Activated CD8-positive, alpha-beta memory T cell treated with anti-CD3 and anti-CD28 coated beads for 24 hours (primary cell): ENCODE measurements around the gene NECAB2.

Experiments
- DNase-seq: peaks from one replicate; pipeline ENCODE4 v3.0.0-alpha.2; 2020

The NECAB2 gene

GRCh38 chr16:84047626-84048025 is 79.6 kb downstream of the NECAB2 start:
- DNase-seq, result no peak

DNA sequence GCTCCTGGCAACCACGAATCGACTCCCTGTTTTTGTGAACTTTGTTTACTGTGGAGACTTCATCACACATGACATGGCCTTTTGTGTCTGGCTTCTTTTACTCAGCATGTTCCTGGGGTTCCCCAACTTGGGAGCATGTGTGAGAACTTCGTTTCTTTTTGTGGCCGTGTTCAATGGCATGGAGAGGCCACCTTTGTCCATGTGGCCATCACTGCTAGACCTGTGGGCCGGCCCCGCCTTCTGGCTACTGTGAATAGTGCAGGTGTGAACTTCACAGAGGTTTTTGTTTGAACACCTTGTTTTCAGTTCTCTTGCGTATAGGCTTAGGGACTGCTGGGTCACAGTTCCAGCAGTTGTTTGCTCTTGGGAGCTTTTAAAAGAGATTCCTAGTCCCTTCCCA is 80.2 kb downstream of the NECAB2 start:
- no peak for DNase-seq

DNA sequence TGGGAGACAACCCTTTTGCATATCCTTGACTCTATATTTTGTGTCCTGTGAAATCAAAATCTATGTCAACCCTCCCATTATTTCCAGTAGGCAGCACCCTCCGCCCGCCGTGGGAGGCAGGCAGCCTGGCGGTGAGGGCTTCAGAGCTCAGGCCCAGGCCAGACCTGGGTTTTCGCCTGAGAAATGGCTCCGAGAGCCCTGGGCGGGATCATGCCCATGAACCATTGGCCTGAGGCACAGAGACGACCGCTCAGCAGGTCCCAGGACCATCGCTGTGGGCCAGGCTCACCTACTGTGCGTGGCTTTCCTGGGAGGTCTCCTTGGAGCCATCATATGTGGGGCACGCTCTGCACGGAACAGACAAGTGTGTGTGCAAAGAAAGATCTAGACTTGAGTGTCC is 80.8 kb downstream of the NECAB2 start:
- no peak for DNase-seq

GRCh38 chr16:84049403-84050060 is 81.5 kb downstream of the NECAB2 start:
- no peak for DNase-seq

GRCh38 chr16:84050316-84050715 is 82.3 kb downstream of the NECAB2 start:
- no peak for DNase-seq

GRCh38 chr16:84052071-84052622 is 84.1 kb downstream of the NECAB2 start:
- no peak for DNase-seq
